ENCODE measurements around the gene DISC1.
"Not testable (repeated sequence)": the region's sequence is repeated elsewhere in the genome, so short reads cannot be mapped to it uniquely, and the experiment has no call there.

Gene DISC1

DNA sequence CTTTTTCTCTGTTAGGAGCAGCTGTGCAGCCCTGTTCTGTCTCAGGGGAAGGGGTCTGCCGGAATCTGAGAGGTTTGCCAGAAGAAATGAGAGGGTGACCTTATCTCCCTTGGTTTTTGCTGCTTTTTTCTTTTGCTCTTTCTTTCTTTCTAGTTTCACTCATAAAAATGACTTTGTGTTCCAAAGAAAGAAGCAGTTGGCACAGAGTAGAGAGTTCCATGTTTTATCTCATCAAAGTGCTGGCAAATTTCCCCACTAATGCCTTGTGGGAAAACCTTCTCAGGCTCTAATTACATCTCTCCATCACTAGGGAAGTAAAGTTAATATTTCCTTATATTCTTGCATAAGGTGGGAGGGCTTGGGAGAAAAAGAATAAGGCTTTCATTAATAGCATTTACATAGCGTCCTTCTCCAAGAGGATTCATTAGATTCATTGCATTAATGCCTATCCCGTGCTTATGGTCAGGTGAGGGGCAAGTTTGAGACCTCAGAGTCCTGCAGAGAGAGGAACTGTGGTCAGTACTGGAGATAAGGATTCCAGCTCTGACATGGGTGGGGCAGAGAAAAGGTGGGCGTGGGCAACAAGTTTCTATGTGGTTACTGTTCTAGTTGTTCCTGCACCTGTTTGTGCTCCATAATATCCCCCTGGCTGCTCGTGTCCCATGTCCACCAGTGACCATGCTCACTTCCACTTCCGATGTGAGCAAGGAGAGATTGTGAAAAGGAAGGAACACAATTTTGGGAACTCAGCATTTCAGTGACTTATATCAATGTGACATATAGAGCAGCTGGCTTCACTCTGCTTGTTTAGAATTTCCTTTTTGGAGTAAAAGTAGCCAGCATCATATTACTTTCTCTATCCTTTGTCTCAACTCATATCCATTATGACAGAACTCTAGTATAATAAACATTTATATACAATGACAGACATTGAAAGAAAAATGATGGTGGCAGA is 79.5 kb downstream of the DISC1 start:
- DNase-seq: no peak

DNA sequence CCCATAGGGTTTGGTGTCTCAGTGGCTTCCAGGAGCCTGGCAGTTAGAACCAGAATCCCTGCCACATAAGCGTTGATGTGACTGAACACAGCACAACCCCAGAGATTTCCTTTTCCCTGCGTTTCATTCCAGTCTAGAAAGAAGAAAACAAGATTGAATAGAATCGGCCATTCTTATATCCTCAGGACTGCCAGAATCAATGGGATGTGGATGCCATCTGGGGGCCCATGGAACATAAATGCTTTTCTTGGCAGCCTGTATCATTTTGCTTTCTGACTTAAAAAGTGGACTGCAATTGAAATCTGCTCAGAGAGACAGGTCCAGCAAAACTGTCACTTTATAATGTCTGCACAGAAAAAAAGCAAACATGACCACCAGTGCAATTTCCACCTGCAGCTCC is 80.3 kb downstream of the DISC1 start:
- DNase-seq: no peak

- DNase-seq: no peak
These were observed 80.8 kb downstream of the DISC1 start for GRCh38 chr1:231707407-231707806.

DNA sequence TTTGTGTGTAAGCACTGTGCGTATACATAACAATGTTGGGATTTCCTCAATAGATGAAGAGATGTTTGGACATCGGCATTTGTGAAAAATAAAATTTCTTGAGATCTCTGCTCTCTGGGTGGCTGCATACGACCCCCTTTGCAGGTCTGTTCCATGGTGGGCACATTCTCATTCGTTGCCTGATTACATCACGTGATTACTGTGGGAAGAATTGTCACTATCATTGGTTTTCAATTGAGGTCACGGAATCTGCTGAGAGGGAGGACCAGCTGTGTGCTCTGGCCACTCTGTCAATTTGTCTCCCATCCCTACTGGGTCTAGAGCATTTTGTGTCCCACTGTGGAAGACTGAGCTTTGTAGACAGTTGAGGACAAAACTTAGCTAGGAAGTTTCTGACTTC is 81.8 kb downstream of the DISC1 start:
- DNase-seq: no peak

DNA sequence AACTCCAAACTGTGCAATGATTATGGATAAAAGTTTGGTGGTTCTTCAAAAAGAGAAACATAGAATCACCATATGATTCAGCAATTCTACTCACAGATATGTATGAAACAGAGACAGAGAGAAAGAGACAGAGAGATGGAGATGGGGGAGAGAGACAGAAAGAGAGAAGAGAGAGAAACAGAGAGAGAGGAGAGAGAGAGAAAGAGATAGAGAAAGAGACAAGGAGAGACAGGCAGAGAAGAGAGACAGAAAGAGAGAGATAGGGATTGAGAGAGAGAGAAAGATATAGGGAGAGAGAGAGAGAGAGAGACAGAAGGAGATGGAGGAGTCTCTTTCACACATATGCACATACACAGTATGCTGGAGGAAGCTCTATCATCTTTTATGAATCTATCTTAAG is 87.8 kb downstream of the DISC1 start:
- no peak for DNase-seq

DNA sequence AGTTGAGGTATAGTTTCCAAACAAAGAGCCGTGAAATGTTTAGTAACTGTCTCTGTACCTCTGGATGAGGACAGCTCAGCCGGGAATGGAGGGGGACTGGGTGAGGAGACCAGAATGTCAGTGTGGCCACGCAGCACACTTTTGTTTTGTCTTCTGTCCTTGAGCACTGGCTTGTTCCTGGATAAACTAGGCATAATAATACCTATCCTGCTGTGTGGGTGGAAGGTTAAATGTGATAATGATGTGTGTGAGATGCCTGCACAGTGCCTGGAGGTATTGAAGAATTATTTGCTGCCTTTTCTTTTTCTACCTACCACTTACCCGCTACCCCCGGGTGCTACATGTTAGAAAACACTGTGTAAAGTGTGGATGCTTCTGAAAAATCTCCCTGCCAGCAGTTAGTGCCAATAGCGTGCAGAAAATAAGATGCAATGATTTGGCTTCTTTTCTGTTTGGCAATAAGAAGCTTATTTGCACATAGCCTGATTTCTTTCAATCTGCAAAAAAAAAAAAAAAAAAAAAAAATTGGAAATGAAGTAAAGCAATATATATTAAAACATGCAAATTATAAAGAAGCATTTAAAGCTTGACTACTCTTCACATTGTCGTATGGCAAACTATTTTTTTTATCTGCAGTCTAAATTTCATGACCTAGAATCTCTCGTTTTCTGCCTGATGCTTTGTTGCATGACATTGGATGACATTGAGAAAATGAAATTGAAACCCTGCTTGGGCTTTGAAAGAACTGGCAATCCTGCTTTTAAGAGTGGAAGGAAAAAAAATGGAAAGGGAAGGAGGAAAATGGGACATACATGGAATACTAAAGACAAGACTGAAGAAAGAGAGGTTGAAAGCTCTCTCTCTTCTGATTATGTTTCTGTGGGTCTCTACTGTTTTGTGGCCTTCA is 89.5 kb downstream of the DISC1 start:
- DNase-seq: no peak

- no peak for DNase-seq
These were observed 90.3 kb downstream of the DISC1 start for GRCh38 chr1:231716879-231717278.

- no peak for DNase-seq
These were observed 93.0 kb downstream of the DISC1 start for GRCh38 chr1:231719485-231720183.

DNA sequence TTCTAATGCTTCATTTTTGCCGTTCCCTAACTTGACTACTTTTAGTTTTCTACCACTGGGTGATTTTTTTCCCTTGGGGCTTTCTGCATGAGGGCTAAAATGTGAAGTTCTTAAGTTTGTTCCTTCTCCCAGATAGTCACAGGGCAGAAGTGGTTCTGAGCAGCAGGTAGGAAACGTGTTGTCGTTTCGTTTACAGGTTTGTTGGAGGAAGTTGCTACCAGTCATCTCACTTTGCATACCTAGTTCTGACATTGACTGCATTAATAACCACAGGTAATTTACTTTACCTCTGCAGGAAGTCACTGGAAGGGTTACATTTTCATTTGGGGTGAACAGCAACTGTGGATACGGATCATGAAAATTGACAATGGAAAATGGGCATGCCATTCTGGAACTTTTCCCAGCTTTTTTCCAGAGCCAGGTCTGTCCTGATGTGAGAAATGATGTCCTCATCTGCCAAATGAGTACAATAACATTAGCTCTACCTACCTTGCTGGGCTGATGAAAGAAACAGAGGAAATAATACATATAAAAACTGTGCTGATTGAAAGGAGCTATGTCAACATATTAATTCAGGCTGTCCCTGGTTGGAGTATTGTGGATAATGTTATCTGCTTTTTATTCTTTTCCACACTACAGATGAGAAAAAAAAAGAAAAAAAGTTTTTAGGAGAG is 94.2 kb downstream of the DISC1 start:
- no peak for DNase-seq

GRCh38 chr1:231721436-231721835 is 94.8 kb downstream of the DISC1 start:
- DNase-seq: no peak

GRCh38 chr1:231722356-231722755 is 95.8 kb downstream of the DISC1 start:
- DNase-seq: no peak

DNA sequence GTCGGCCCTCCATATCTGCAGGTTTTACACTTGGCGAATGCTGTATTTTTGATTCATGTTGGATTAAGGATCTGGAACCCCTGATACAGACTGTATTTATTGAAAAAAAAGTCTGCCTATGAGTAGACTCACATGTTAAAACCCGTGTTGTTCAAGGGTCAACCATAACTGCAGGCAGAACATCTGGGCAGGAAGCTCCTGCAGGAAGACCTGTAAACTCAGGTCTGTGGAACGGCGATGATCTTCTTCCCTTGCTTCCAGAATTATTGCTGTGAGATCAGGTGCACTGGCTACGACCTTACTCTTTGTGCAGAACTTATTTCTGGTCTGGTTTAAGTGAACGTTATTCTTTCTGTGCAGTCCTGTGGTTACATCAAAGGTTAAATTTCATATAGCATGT is 96.6 kb downstream of the DISC1 start:
- DNase-seq: no peak

DNA sequence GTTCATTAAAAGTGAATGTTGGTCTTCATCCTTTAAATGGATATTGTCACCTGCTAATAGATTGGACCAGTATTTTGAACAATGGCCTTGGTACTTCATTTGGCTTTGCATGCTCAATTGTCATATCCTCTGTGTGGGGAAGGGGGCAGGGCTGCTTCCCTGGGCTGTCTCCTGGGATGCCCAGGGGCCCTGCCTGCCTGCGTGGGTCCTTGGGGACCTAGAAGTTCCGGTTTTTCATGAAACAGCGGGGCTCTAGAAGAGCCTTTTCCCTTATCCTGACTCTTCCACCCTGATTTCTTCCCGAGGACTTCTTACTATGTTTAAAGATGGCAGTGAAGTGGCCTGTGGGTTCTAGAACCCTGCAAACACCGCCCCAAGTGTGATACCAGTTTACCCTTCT is 97.5 kb downstream of the DISC1 start:
- no peak for DNase-seq

DNA sequence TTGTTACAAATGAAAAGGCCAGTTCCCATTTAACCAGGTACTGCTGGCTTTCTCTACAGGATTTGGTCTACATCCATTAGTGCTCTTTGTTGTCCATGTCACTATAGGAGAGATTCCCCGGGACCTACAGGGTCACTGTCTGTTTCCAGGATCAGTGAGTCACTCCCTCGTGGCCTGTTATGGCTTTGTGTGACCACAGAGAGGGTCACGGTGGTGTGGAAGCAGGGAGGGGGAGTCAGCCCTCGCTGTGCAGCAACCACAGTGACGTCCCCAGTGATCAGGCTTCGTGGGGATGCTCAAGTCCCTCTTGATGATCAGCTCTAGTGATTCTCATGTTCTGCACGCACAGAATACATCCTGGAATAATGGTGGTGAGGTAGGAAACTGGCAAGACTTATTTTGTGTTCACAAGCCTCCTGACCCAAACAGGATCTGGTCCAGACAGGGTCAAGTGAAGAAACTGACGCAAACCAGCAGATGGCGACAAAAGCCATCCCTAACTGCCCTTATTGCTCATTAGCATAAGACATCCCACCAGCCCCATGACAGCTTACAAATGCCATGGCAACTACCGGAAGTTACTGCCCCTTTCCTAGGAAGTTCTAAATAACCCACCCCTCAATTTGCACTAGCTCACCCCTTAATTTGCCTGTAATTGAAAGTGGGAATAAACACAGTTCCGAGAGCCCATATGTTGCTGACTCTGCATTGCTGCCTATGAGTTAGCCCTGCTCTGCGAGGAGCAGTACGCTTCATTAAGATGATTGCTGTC is 98.5 kb downstream of the DISC1 start:
- no peak for DNase-seq

DNA sequence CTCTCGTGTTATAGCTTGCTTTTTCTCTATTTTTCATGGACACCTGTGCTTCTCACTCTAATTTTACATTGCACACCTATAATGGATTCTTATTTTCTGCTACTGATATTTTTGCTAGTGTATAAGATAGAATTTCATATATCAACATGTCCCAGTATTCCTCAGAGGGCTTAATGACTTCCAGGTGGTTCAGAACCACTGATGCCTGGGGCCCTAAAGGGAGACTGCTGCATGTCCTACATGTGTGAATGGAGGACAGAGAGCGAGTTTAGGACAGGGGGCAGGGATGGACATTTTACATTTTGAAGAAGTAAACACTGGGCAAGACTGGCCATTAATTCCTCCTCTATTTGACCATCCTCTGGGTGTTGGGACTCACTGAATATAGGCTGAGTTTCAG is 100.6 kb downstream of the DISC1 start:
- no peak for DNase-seq

- DNase-seq: not testable (repeated sequence)
These were observed 102.4 kb downstream of the DISC1 start for GRCh38 chr1:231728987-231729386.

DNA sequence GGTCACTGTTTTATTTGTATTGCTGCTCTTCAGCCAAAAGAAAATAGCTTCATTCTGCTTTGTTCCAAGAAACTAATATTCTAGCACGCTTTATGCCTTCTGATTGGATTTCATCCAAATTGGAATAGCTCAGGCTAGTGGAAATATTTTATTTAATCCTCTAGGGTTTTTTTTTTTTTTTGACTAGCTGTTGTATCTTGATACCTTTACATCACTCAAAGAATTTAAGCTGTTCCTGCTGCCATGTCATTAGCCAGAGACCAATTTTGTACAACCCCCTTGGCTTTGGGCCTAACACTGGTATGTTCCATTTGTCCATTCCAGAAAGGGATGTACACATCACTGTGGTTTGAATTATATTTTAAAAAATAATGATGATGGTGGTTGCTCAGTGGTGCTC is 103.0 kb downstream of the DISC1 start:
- DNase-seq: no peak

DNA sequence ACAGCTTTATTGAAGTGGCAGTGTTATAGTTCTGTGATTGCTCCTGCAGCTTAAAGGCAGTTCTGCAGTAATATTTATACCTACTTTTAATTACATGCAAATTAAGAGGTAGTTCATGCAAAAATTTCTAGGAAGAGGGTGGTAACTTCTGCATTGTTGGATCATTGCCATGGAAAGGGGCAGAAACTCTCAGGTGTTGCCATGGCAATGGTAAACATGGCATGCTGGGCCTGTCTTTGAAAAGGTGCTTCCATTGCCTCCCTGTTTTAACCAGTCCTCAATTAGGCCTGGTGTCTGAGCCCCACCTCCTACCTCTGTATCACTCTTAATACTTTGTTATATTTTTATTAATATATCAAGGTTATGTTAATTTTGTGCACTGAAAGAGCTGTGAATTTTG is 104.7 kb downstream of the DISC1 start:
- DNase-seq: no peak

- DNase-seq: no peak
These were observed 106.5 kb downstream of the DISC1 start for GRCh38 chr1:231733063-231733462.

DNA sequence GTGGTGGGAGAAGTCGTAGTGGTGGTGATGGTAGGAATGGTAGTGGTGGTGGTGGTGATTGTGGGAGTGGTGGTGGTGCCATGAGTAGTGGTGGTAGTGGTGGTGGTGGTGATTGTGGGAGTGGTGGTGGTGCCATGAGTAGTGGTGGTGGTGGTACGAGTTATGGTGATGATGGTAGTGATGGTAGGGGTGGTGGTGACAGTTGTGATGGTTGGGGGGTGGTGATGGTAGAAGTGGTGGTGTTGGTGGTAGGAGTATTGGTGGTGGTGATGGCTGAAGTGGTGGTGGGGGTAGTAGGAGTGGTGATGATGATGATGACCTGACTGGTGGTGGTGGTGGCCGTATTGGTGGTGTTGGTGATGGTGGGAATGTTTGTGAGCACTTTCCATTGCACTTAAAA is 107.1 kb downstream of the DISC1 start:
- DNase-seq: no peak

- DNase-seq: no peak
These were observed 107.8 kb downstream of the DISC1 start for GRCh38 chr1:231734417-231734816.

GRCh38 chr1:231735411-231735810 is 108.8 kb downstream of the DISC1 start:
- DNase-seq: no peak

Data from activated CD4-positive, CD25-positive, alpha-beta regulatory T cell (primary cell).